Endodermal cell (in vitro differentiated cells): ENCODE measurements around the gene PARVA. TPM values are rescaled to one million over a fixed set of nuclear protein-coding genes. Genes with fewer than 3 reads are reported as not detected.

Experiments
- DNase-seq: peaks from one replicate; pipeline ENCODE4 v3.0.0-alpha.2; 2017
- H3K27ac ChIP-seq: 2 replicates; pipeline ENCODE4 v1.5.1; 2013; ENCODE audit warnings: mild to moderate bottlenecking, low read depth, low read length, moderate library complexity
- H3K27me3 ChIP-seq: 2 replicates; pipeline ENCODE4 v1.6.1; 2013; ENCODE audit warnings: mild to moderate bottlenecking, low read length, moderate library complexity; ENCODE audit not compliant: insufficient read depth, control insufficient read depth, poor library complexity, severe bottlenecking
- H3K36me3 ChIP-seq: 2 replicates; pipeline ENCODE4 v1.7.0; 2013; ENCODE audit warnings: mild to moderate bottlenecking, low read length, moderate library complexity; ENCODE audit not compliant: control insufficient read depth, insufficient read depth
- H3K4me1 ChIP-seq: one replicate; pipeline ENCODE4 v1.7.0; 2013; ENCODE audit warnings: low read length; ENCODE audit not compliant: control insufficient read depth, insufficient read depth
- H3K4me3 ChIP-seq: 2 replicates; pipeline ENCODE4 v1.5.1; 2013; ENCODE audit warnings: mild to moderate bottlenecking, low read length, moderate library complexity
- H3K9ac ChIP-seq: 2 replicates; pipeline ENCODE4 v1.6.1; 2013; ENCODE audit warnings: mild to moderate bottlenecking, low read length, moderate library complexity; ENCODE audit not compliant: poor library complexity, severe bottlenecking; ENCODE audit errors: extremely low read depth
- H3K9me3 ChIP-seq: 2 replicates; pipeline ENCODE4 v1.6.1; 2013; ENCODE audit warnings: mild to moderate bottlenecking, low read length, moderate library complexity; ENCODE audit not compliant: control insufficient read depth
- H3K27ac Mint-ChIP-seq: 2 replicates; pipeline ENCODE4 v1.8.0; 2020; ENCODE audit warnings: mixed read lengths
- H3K27me3 Mint-ChIP-seq: 2 replicates; pipeline ENCODE4 v1.8.0; 2021; ENCODE audit warnings: mild to moderate bottlenecking, mixed read lengths; ENCODE audit not compliant: insufficient read depth
- H3K36me3 Mint-ChIP-seq: 2 replicates; pipeline ENCODE4 v1.8.0; 2020; ENCODE audit warnings: low read depth, mixed read lengths
- H3K4me1 Mint-ChIP-seq: 2 replicates; pipeline ENCODE4 v1.8.0; 2020; ENCODE audit warnings: mixed read lengths
- H3K4me3 Mint-ChIP-seq: 2 replicates; pipeline ENCODE4 v1.8.0; 2020; ENCODE audit warnings: mild to moderate bottlenecking, moderate library complexity, mixed read lengths
- H3K9me3 Mint-ChIP-seq: 2 replicates; pipeline ENCODE4 v1.8.0; 2020; ENCODE audit warnings: mild to moderate bottlenecking, mixed read lengths
- WGBS, 2 experiments: methylation state at CpG; one replicate each; pipeline versions ENCODE4 v1.1.5 to v1.1.7; 2013; ENCODE audit warnings: missing lambda C conversion rate in 2 of 2, mixed read lengths in 1 of 2; ENCODE audit not compliant: insufficient coverage in 1 of 2, insufficient read length in 1 of 2; 5-methylcytosine and 5-hydroxymethylcytosine counted together
- total RNA-seq, 2 donors: library from RNA; stranded (reverse); fragmentation: NEBNext Ultra II Directional in 1 of 2; extraction: Animal tissue kit (Norgen Biotek cat#: 25700) in 1 of 2; gene quantifications; 2 replicates in 1 of 2; 3 replicates in 1 of 2; pipeline ENCODE4 v1.2.1, GENCODE V29; 2021
- TF ChIP-seq, protein P1 (sequence below): fragments of 200-600 bp; sonication (generic); conservative IDR thresholded peaks from 2 replicates; pipeline ENCODE4 v1.5.0; 2021; ENCODE audit warnings: antibody characterized with exemption, mild to moderate bottlenecking

PARVA gene
- total RNA-seq, 2 donors from 2014 or later = 27.3 to 37.3 TPM

GRCh38 chr11:12539572-12539971 is 162.2 kb downstream of the PARVA start:
- Mint-ChIP-seq H3K9me3 (no peaks in the 10 kb centered on the region), H3K27me3 (peaks cover 41% of the 10 kb centered on the region), H3K27ac (no peak overlapping the region), H3K4me3 (no peak overlapping the region), H3K36me3 (no peaks in the 10 kb centered on the region), H3K4me1 (peaks cover 5% of the 10 kb centered on the region)
- Histone ChIP-seq H3K9ac (no peak overlapping the region), H3K27me3 (peaks cover 8% of the 10 kb centered on the region), H3K36me3 (no peaks in the 10 kb centered on the region), H3K4me1 (no peaks in the 10 kb centered on the region), H3K9me3 (no peaks in the 10 kb centered on the region), H3K27ac (no peak overlapping the region), H3K4me3 (no peak overlapping the region)
- no peak for DNase-seq
- TF ChIP-seq, protein P1, sequence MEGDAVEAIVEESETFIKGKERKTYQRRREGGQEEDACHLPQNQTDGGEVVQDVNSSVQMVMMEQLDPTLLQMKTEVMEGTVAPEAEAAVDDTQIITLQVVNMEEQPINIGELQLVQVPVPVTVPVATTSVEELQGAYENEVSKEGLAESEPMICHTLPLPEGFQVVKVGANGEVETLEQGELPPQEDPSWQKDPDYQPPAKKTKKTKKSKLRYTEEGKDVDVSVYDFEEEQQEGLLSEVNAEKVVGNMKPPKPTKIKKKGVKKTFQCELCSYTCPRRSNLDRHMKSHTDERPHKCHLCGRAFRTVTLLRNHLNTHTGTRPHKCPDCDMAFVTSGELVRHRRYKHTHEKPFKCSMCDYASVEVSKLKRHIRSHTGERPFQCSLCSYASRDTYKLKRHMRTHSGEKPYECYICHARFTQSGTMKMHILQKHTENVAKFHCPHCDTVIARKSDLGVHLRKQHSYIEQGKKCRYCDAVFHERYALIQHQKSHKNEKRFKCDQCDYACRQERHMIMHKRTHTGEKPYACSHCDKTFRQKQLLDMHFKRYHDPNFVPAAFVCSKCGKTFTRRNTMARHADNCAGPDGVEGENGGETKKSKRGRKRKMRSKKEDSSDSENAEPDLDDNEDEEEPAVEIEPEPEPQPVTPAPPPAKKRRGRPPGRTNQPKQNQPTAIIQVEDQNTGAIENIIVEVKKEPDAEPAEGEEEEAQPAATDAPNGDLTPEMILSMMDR = no peak
- WGBS, 2 experiments = 95 to 97% methylated on average over 4 of the region's 4 CpGs

DNA sequence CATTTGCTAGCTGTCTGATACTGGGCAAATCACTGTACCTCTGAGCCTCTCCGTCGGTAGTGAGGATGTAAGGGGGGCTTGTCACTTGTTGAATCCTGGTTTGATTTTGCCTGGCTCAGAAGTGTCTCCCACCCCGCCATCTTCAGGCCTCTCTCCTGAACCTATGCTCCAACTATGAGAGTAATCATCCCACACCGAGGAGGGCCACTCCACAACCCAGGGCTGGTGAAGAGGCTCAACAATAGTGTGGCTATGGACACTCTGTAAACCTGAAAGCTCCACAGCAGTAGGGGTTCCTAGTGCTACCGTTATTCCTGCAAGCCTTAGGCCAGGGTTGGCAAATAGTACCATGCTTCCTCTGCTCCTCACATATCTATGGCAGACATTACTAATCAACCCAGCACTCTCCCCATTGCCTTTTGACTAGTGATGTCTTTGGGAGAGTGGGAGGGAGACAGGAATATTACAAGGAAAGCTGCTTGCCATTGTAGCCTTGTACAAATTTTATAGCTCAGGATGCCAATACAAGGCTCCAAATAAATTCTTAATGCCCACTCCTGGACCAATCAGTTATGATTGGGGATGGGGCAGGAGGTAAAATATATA is 162.8 kb downstream of the PARVA start:
- Histone ChIP-seq H3K9ac (no peak overlapping the region), H3K9me3 (no peaks in the 10 kb centered on the region), H3K4me3 (no peak overlapping the region), H3K27ac (no peak overlapping the region), H3K27me3 (peaks cover 10% of the 10 kb centered on the region), H3K36me3 (no peaks in the 10 kb centered on the region), H3K4me1 (no peaks in the 10 kb centered on the region)
- peaks cover 5% of the 10 kb centered on the region for H3K4me1 Mint-ChIP-seq
- WGBS, 2 experiments = 73 to 100% methylated on average over 1 to 5 of the region's 5 CpGs
- peaks cover 46% of the 10 kb centered on the region for H3K27me3 Mint-ChIP-seq
- no peak for DNase-seq
- H3K27ac Mint-ChIP-seq = no peak overlapping the region
- H3K4me3 Mint-ChIP-seq = no peak overlapping the region
- no peaks in the 10 kb centered on the region for H3K36me3 Mint-ChIP-seq
- TF ChIP-seq, protein P1 = no peak
- H3K9me3 Mint-ChIP-seq = no peaks in the 10 kb centered on the region

DNA sequence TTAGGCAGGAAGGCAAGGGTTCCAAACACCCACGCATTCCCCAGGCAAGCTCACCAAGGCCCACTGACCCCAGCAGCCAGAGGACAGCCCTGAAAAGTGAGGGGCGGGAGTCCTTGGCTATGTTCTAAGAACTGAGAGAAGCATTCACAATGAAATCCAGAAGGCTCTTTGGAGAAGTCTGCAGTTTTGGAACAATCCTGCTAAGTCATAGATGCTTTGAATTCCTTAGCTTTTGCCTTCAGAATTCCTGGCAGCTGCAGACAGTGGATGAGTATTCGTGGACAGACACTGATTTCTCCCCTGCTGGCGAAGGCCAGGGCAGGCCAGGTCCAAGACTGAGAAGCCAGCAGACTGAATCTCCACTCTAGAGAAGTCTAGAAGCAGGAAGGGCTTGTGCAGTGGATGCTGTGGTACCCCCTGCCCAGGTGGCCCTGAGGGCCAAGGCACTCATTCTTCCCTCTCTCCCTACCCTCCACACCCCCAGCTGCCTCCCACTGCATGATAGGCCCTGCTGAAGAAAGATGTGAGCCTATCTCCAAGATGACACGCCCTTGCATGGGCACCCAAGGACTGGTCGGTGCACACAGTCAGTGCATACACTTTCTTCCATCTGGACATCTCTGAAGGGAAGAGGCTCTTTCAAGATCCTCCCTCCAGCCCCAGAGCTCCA is 163.7 kb downstream of the PARVA start:
- Histone ChIP-seq H3K4me1 (no peaks in the 10 kb centered on the region), H3K4me3 (no peak overlapping the region), H3K27me3 (peaks cover 6% of the 10 kb centered on the region), H3K36me3 (no peaks in the 10 kb centered on the region), H3K27ac (peak overlapping the region; percentile 29), H3K9ac (no peak overlapping the region), H3K9me3 (no peaks in the 10 kb centered on the region)
- no peak overlapping the region for H3K27ac Mint-ChIP-seq
- peaks cover 5% of the 10 kb centered on the region for H3K4me1 Mint-ChIP-seq
- peaks cover 50% of the 10 kb centered on the region for H3K27me3 Mint-ChIP-seq
- H3K36me3 Mint-ChIP-seq = no peaks in the 10 kb centered on the region
- 89 to 90% methylated on average over 6 of the region's 6 CpGs for WGBS, 2 experiments
- TF ChIP-seq, protein P1 = peak; percentile 30
- DNase-seq = peak; percentile 66
- no peak overlapping the region for H3K4me3 Mint-ChIP-seq
- H3K9me3 Mint-ChIP-seq = no peaks in the 10 kb centered on the region
